Measurements from ENCODE around the gene FAM228B.

- TF ChIP-seq, protein P1, sequence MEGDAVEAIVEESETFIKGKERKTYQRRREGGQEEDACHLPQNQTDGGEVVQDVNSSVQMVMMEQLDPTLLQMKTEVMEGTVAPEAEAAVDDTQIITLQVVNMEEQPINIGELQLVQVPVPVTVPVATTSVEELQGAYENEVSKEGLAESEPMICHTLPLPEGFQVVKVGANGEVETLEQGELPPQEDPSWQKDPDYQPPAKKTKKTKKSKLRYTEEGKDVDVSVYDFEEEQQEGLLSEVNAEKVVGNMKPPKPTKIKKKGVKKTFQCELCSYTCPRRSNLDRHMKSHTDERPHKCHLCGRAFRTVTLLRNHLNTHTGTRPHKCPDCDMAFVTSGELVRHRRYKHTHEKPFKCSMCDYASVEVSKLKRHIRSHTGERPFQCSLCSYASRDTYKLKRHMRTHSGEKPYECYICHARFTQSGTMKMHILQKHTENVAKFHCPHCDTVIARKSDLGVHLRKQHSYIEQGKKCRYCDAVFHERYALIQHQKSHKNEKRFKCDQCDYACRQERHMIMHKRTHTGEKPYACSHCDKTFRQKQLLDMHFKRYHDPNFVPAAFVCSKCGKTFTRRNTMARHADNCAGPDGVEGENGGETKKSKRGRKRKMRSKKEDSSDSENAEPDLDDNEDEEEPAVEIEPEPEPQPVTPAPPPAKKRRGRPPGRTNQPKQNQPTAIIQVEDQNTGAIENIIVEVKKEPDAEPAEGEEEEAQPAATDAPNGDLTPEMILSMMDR (IDR thresholded peaks at IDR 0.05; ENCODE audit: poor library complexity) = no peak
- no peak for TF ChIP-seq EZH2phosphoT487 (IDR thresholded peaks at IDR 0.05; ENCODE audit: low read depth, severe bottlenecking, unreplicated experiment)
These were observed 79.9 kb downstream of the FAM228B start for GRCh38 chr2:24203029-24203786.
